ENCODE results near the gene IL1A. TPM values are rescaled to one million over a fixed set of nuclear protein-coding genes. Genes with fewer than 3 reads are reported as not detected.

The IL1A gene
- total RNA-seq, 1 donor from 2014 or later, result 0.43 TPM

DNA sequence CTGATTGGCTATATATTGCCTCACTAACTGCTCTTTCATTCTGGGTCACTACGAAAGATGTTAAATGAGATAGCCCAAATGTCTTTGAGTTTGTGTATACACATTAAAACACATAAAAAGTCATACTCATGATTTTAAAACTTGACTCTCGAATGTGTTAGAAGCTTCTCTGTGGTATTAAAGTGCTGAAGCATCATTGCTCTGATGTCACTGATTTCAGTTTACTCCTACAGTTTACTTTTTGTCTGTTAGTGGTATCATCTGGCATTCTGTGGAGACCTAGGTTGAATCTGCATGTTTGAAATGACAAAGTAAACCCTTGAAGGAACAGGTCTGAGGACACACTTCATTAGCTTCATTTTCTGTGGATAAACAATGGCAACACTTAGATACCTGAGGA, 52.8 kb downstream of the IL1A start:
- Histone ChIP-seq H3K9ac (ENCODE audit: low read length) (no peak overlapping the region), H3K27ac (ENCODE audit: low read depth, low read length) (no peak overlapping the region), H3K36me3 (ENCODE audit: insufficient read depth, low read length) (no peaks in the 10 kb centered on the region), H4K20me1 (ENCODE audit: insufficient read depth, low read length) (no peaks in the 10 kb centered on the region), H3K9me3 (ENCODE audit: insufficient read depth, low read depth, low read length) (no peaks in the 10 kb centered on the region), H3K4me2 (ENCODE audit: low read length) (no peak overlapping the region), H2AFZ (ENCODE audit: low read depth, low read length) (no peak overlapping the region), H3K4me1 (ENCODE audit: insufficient read depth, low read length) (peaks cover 2% of the 10 kb centered on the region), H3K4me3 (ENCODE audit: insufficient read depth, low read depth, low read length) (no peak overlapping the region), H3K27me3 (ENCODE audit: insufficient read depth, low read length) (peaks cover 4% of the 10 kb centered on the region), H3K79me2 (ENCODE audit: insufficient read depth, low read length) (no peaks in the 10 kb centered on the region)
- H3K4me3 Mint-ChIP-seq (ENCODE audit: unreplicated experiment), result no peak overlapping the region
- FAIRE-seq, result no peak
- H3K36me3 Mint-ChIP-seq (ENCODE audit: low read depth, unreplicated experiment), result no peaks in the 10 kb centered on the region
- peaks cover 29% of the 10 kb centered on the region for H3K27me3 Mint-ChIP-seq (ENCODE audit: low read depth, unreplicated experiment)
- peaks cover 10% of the 10 kb centered on the region for H3K4me1 Mint-ChIP-seq (ENCODE audit: low read depth, unreplicated experiment)
- no peaks in the 10 kb centered on the region for H3K9me3 Mint-ChIP-seq (ENCODE audit: unreplicated experiment)
- TF ChIP-seq EZH2 (IDR thresholded peaks at IDR 0.05; ENCODE audit: insufficient read depth, low read length), result no peak
- TF ChIP-seq, protein P1, sequence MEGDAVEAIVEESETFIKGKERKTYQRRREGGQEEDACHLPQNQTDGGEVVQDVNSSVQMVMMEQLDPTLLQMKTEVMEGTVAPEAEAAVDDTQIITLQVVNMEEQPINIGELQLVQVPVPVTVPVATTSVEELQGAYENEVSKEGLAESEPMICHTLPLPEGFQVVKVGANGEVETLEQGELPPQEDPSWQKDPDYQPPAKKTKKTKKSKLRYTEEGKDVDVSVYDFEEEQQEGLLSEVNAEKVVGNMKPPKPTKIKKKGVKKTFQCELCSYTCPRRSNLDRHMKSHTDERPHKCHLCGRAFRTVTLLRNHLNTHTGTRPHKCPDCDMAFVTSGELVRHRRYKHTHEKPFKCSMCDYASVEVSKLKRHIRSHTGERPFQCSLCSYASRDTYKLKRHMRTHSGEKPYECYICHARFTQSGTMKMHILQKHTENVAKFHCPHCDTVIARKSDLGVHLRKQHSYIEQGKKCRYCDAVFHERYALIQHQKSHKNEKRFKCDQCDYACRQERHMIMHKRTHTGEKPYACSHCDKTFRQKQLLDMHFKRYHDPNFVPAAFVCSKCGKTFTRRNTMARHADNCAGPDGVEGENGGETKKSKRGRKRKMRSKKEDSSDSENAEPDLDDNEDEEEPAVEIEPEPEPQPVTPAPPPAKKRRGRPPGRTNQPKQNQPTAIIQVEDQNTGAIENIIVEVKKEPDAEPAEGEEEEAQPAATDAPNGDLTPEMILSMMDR (IDR thresholded peaks at IDR 0.05; ENCODE audit: insufficient read depth, low read depth, low read length), result no peak
- no peak overlapping the region for H3K27ac Mint-ChIP-seq (ENCODE audit: unreplicated experiment)
- no peak for DNase-seq (ENCODE audit: low read depth)

DNA sequence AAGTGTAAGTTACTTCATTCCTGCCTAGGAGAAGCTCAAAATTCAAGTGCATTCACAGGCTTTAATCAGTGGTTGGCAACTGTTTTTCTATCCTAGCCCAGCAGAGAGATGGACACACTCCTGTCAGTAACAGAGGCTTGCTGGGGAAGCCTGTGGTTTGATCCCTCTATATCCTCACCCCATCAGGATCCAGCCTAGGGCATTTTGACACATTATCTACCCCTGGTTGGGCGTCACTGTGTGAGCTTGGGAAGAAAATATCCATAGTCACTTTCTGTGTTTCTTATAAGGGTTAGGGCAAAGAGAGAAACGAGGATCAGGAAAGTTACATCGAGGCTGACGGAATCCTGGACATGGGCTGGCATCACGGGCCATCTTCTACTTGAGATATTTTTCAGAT, 53.5 kb downstream of the IL1A start:
- H3K27ac ChIP-seq (ENCODE audit: low read depth, low read length), result no peak overlapping the region
- Mint-ChIP-seq H3K9me3 (ENCODE audit: unreplicated experiment) (no peaks in the 10 kb centered on the region), H3K4me3 (ENCODE audit: unreplicated experiment) (no peak overlapping the region), H3K36me3 (ENCODE audit: low read depth, unreplicated experiment) (no peaks in the 10 kb centered on the region), H3K27me3 (ENCODE audit: low read depth, unreplicated experiment) (peaks cover 31% of the 10 kb centered on the region), H3K27ac (ENCODE audit: unreplicated experiment) (no peak overlapping the region), H3K4me1 (ENCODE audit: low read depth, unreplicated experiment) (peaks cover 10% of the 10 kb centered on the region)
- TF ChIP-seq, protein P1 (IDR thresholded peaks at IDR 0.05; ENCODE audit: insufficient read depth, low read depth, low read length), result no peak
- no peak for TF ChIP-seq EZH2 (IDR thresholded peaks at IDR 0.05; ENCODE audit: insufficient read depth, low read length)
- H3K4me1 ChIP-seq (ENCODE audit: insufficient read depth, low read length), result peaks cover 5% of the 10 kb centered on the region
- no peaks in the 10 kb centered on the region for H3K36me3 ChIP-seq (ENCODE audit: insufficient read depth, low read length)
- no peaks in the 10 kb centered on the region for H3K9me3 ChIP-seq (ENCODE audit: insufficient read depth, low read depth, low read length)
- H4K20me1 ChIP-seq (ENCODE audit: insufficient read depth, low read length), result no peaks in the 10 kb centered on the region
- no peak overlapping the region for H3K9ac ChIP-seq (ENCODE audit: low read length)
- peaks cover 4% of the 10 kb centered on the region for H3K27me3 ChIP-seq (ENCODE audit: insufficient read depth, low read length)
- no peak for FAIRE-seq
- no peak overlapping the region for H2AFZ ChIP-seq (ENCODE audit: low read depth, low read length)
- DNase-seq (ENCODE audit: low read depth), result no peak
- H3K4me2 ChIP-seq (ENCODE audit: low read length), result no peak overlapping the region
- H3K4me3 ChIP-seq (ENCODE audit: insufficient read depth, low read depth, low read length), result no peak overlapping the region
- H3K79me2 ChIP-seq (ENCODE audit: insufficient read depth, low read length), result no peaks in the 10 kb centered on the region

DNA sequence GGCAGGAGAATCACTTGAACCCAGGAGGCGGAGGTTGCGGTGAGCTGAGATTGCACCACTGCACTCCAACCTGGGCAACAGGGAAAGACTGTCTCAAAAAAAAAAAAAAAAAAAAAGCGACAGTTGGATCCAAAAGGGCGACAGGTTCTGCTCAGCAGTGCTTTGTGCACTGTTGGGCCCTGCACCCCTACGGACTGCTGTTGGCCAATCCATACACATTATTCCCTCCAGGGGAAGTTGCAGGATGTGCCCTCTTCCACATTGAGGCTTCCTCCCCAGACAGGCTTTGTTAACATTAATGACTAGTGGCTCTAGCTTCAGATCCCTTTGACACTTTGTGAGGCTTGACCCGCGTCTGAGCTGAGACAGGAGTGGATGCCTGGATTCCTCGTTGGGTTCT, 54.1 kb downstream of the IL1A start:
- H3K36me3 ChIP-seq (ENCODE audit: insufficient read depth, low read length), result no peaks in the 10 kb centered on the region
- H4K20me1 ChIP-seq (ENCODE audit: insufficient read depth, low read length), result no peaks in the 10 kb centered on the region
- no peak overlapping the region for H3K4me3 ChIP-seq (ENCODE audit: insufficient read depth, low read depth, low read length)
- DNase-seq (ENCODE audit: low read depth), result no peak
- no peak for TF ChIP-seq EZH2 (IDR thresholded peaks at IDR 0.05; ENCODE audit: insufficient read depth, low read length)
- Mint-ChIP-seq H3K4me1 (ENCODE audit: low read depth, unreplicated experiment) (peaks cover 10% of the 10 kb centered on the region), H3K27ac (ENCODE audit: unreplicated experiment) (no peak overlapping the region), H3K4me3 (ENCODE audit: unreplicated experiment) (no peak overlapping the region), H3K9me3 (ENCODE audit: unreplicated experiment) (no peaks in the 10 kb centered on the region), H3K27me3 (ENCODE audit: low read depth, unreplicated experiment) (peaks cover 27% of the 10 kb centered on the region), H3K36me3 (ENCODE audit: low read depth, unreplicated experiment) (no peaks in the 10 kb centered on the region)
- no peak for FAIRE-seq
- no peaks in the 10 kb centered on the region for H3K9me3 ChIP-seq (ENCODE audit: insufficient read depth, low read depth, low read length)
- peaks cover 5% of the 10 kb centered on the region for H3K4me1 ChIP-seq (ENCODE audit: insufficient read depth, low read length)
- H3K4me2 ChIP-seq (ENCODE audit: low read length), result no peak overlapping the region
- no peaks in the 10 kb centered on the region for H3K79me2 ChIP-seq (ENCODE audit: insufficient read depth, low read length)
- peaks cover 4% of the 10 kb centered on the region for H3K27me3 ChIP-seq (ENCODE audit: insufficient read depth, low read length)
- H2AFZ ChIP-seq (ENCODE audit: low read depth, low read length), result no peak overlapping the region
- no peak overlapping the region for H3K27ac ChIP-seq (ENCODE audit: low read depth, low read length)
- H3K9ac ChIP-seq (ENCODE audit: low read length), result no peak overlapping the region

Data from astrocyte (in vitro differentiated cells and primary cell).